ENCODE measurements around the gene OXA1L. TPM values are rescaled to one million over a fixed set of nuclear protein-coding genes. Genes with fewer than 3 reads are reported as not detected.
"Not testable (repeated sequence)": the region's sequence is repeated elsewhere in the genome, so short reads cannot be mapped to it uniquely, and the experiment has no call there.

OXA1L gene
- total and polyA plus RNA-seq, 8 donors, result 48.1 to 91.2 (median 55.5) TPM

- H3K27ac ChIP-seq, result no peak overlapping the region
- TF ChIP-seq, protein P1, sequence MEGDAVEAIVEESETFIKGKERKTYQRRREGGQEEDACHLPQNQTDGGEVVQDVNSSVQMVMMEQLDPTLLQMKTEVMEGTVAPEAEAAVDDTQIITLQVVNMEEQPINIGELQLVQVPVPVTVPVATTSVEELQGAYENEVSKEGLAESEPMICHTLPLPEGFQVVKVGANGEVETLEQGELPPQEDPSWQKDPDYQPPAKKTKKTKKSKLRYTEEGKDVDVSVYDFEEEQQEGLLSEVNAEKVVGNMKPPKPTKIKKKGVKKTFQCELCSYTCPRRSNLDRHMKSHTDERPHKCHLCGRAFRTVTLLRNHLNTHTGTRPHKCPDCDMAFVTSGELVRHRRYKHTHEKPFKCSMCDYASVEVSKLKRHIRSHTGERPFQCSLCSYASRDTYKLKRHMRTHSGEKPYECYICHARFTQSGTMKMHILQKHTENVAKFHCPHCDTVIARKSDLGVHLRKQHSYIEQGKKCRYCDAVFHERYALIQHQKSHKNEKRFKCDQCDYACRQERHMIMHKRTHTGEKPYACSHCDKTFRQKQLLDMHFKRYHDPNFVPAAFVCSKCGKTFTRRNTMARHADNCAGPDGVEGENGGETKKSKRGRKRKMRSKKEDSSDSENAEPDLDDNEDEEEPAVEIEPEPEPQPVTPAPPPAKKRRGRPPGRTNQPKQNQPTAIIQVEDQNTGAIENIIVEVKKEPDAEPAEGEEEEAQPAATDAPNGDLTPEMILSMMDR (IDR thresholded peaks at IDR 0.05), result no peak
- ATAC-seq, result peak in 2 of 4 donors; percentile 35 to 63
- no peaks in the 10 kb centered on the region for H3K9me3 ChIP-seq
- H3K4me3 ChIP-seq, result no peak overlapping the region
- H3K36me3 ChIP-seq, result no peaks in the 10 kb centered on the region
- WGBS, 2 donors, result 71 to 75% methylated on average over 8 of the region's 8 CpGs
- no peaks in the 10 kb centered on the region for H3K4me1 ChIP-seq
- intact Hi-C loops (cut with DNase I), result no loop called here
- FAIRE-seq, result no peak
- no peak for DNase-seq
- H3K27me3 ChIP-seq, result no peaks in the 10 kb centered on the region
These were observed 14.1 kb upstream of the OXA1L start for GRCh38 chr14:22752422-22752821.

DNA sequence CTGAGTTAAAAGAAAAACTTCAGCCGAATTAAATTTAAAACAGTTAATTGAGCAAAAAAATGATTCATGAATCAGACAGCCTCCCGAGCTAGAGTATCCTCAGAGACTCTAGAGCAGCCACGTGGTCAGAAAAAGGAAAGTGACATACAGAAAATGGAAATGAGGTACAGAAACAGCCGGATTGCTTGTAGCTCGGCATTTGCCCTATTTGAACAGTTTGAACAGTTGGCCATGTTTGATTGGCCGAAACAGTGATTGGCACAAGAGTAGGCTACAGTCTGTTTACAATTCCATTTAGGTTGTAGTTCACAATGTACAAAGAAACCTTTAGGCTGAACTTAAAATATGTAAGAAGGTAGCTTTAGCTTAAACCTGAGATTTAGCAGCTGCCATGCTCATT, 12.9 kb upstream of the OXA1L start:
- no peak overlapping the region for H3K4me3 ChIP-seq
- no peaks in the 10 kb centered on the region for H3K36me3 ChIP-seq
- no peaks in the 10 kb centered on the region for H3K9me3 ChIP-seq
- H3K27me3 ChIP-seq, result no peaks in the 10 kb centered on the region
- DNase-seq, result no peak
- no peaks in the 10 kb centered on the region for H3K4me1 ChIP-seq
- TF ChIP-seq, protein P1 (IDR thresholded peaks at IDR 0.05), result no peak
- peak; percentile 21 to 73 (median 42) for ATAC-seq
- intact Hi-C loops (cut with DNase I), result no loop called here
- no peak overlapping the region for H3K27ac ChIP-seq
- WGBS, 2 donors, result 54 to 60% methylated on average over 6 of the region's 6 CpGs
- FAIRE-seq, result no peak

GRCh38 chr14:22757972-22758650, 8.4 kb upstream of the OXA1L start:
- not testable (repeated sequence) for FAIRE-seq

DNA sequence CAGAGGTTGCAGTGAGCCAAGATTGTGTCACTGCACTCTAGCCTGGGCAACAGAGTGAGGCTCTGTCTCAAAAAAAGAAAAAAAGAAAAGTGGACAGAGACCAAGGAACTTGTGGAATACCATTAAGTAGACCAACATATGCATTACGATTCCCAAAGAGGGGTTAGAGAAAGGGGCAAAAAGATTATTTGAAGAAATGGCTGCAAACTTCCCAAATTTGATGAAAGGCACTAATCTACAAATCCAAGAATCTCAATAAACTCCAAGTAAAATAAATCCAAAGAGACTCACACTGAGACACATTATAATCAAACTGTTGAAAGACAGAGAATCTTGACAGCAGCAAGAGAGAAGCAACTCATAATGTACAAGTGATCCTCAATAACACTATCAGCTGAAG, 4.8 kb upstream of the OXA1L start:
- no peaks in the 10 kb centered on the region for H3K36me3 ChIP-seq
- intact Hi-C loops (cut with DNase I), result no loop called here
- H3K4me3 ChIP-seq, result no peak overlapping the region
- no peak overlapping the region for H3K27ac ChIP-seq
- TF ChIP-seq, protein P1 (IDR thresholded peaks at IDR 0.05), result no peak
- WGBS, 2 donors, result 94 to 96% methylated on average over 1 of the region's 1 CpG
- ATAC-seq, result no peak
- no peak for FAIRE-seq
- DNase-seq, result no peak
- peaks cover 0 to 4% (median 0%) of the 10 kb centered on the region in 3 donors for H3K4me1 ChIP-seq
- no peaks in the 10 kb centered on the region for H3K27me3 ChIP-seq
- no peaks in the 10 kb centered on the region for H3K9me3 ChIP-seq

More at GRCh38 chr14:22757972-22758650, 8.4 kb upstream of the OXA1L start:
- H3K27ac ChIP-seq; intact Hi-C loops (cut with DNase I); H3K4me1 ChIP-seq; ATAC-seq; DNase-seq; H3K4me3 ChIP-seq; H3K27me3 ChIP-seq; H3K9me3 ChIP-seq; H3K36me3 ChIP-seq: not testable (repeated sequence)
- 91 to 93% methylated on average over 9 of the region's 10 CpGs for WGBS, 2 donors

- TF ChIP-seq, protein P1 (IDR thresholded peaks at IDR 0.05), result no peak
- Histone ChIP-seq H3K9me3 (no peaks in the 10 kb centered on the region), H3K4me1 (peaks cover 0 to 9% (median 8%) of the 10 kb centered on the region in 3 donors), H3K36me3 (peaks cover 0 to 1% (median 0%) of the 10 kb centered on the region in 3 donors), H3K4me3 (no peak overlapping the region), H3K27ac (no peak overlapping the region), H3K27me3 (no peaks in the 10 kb centered on the region)
- DNase-seq (peak in 1 of 6 donors; percentile 13), ATAC-seq (no peak), FAIRE-seq (no peak)
- WGBS, 2 donors, result 58 to 59% methylated on average over 4 of the region's 4 CpGs
- intact Hi-C loops (cut with DNase I), result no loop called here
These were observed 2.1 kb upstream of the OXA1L start for GRCh38 chr14:22764382-22764781.
